Stimulated activated CD8-positive, alpha-beta memory T cell treated with anti-CD3 and anti-CD28 coated beads, Interleukin-7, amount 100 ng/mL, for 24 hours (primary cell): ENCODE data around the gene TTC36.
"Not testable (repeated sequence)": the region's sequence is repeated elsewhere in the genome, so short reads cannot be mapped to it uniquely, and the experiment has no call there.

Experiments used
- DNase-seq: peaks from one replicate; pipeline ENCODE4 v3.0.0-alpha.2; 2020; ENCODE audit warnings: low read depth

TTC36 gene

GRCh38 chr11:118527109-118527508 is at the start of gene TTC36:
TSS of gene TTC36 (plus strand) at chr11:118527474. CDS start at chr11:118527495, 21 bp downstream.
- DNase-seq = no peak

DNA sequence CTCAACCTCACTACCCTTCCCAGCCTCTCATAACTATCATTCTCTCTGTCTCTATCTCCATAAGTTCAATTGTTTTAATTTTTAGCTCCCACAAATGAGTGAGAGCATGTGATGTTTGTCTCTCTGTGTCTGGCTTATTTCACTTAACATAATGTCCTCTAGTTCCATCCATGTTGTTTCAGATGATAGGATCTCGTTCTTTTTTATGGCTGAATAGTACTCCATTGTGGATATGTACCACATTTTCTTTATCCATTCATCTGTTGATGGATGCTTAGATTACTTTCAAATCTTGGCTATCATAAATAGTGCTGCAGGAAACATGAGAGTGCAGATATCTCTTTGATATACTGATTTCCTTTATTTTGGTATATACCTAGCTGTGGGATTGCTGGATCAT is 46.0 kb upstream of the TTC36 start:
- DNase-seq = not testable (repeated sequence)

- no peak for DNase-seq
Measured at GRCh38 chr11:118484405-118484804, 42.9 kb upstream of the TTC36 start.

- no peak for DNase-seq
Measured at GRCh38 chr11:118485273-118485672, 42.0 kb upstream of the TTC36 start.

DNA sequence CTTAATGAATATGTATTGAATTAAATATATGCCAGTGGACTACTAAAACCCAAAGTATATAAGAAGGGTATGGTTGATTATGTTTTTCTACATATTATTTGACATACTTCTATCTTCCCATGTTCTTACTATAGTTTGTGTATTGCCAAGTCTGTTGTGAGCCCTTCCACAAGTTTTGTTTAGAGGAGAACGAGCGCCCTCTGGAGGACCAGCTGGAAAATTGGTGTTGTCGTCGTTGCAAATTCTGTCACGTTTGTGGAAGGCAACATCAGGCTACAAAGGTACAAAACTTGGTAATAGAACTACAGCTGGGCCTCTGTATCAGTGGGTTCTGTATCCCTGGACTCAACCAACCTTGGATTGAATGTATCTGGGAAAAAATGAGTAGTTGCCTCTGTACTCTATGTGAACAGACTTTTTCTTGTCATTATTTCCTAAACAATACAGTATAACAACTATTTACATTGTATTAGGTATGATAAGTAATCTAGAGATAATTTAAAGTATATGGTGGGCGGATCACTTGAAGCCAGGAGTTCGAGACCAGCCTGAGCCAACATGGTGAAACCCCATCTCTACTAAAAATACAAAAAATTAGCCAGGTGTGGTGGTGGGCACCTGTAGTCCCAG is 38.7 kb upstream of the TTC36 start:
- peak; percentile 57 for DNase-seq

DNA sequence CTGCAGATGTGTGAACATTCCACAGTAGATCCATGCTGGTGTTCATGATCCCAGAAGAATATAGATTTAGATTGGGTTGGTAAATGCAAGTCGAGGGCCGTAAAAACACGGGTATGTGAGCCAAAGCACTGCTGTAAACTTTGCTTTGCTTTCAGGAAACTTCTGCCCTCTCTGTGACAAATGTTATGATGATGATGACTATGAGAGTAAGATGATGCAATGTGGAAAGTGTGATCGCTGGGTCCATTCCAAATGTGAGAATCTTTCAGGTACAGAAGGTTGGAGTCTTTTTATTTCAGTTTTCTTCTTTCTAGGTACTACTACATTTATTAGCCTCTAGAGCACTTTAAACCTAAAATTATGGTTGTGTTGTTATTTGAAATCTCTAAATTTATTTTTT is 36.2 kb upstream of the TTC36 start:
- no peak for DNase-seq

- no peak for DNase-seq
Measured at GRCh38 chr11:118497831-118498230, 29.4 kb upstream of the TTC36 start.

DNA sequence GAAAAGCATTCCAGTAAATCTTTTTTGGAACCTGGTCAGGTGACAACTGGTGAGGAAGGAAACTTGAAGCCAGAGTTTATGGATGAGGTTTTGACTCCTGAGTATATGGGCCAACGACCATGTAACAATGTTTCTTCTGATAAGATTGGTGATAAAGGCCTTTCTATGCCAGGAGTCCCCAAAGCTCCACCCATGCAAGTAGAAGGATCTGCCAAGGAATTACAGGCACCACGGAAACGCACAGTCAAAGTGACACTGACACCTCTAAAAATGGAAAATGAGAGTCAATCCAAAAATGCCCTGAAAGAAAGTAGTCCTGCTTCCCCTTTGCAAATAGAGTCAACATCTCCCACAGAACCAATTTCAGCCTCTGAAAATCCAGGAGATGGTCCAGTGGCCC is 24.1 kb upstream of the TTC36 start:
- DNase-seq = no peak

GRCh38 chr11:118511601-118512000 is 15.7 kb upstream of the TTC36 start:
- no peak for DNase-seq

- DNase-seq = no peak
Measured at GRCh38 chr11:118514103-118514502, 13.2 kb upstream of the TTC36 start.

GRCh38 chr11:118519549-118519948 is 7.7 kb upstream of the TTC36 start:
- no peak for DNase-seq

DNA sequence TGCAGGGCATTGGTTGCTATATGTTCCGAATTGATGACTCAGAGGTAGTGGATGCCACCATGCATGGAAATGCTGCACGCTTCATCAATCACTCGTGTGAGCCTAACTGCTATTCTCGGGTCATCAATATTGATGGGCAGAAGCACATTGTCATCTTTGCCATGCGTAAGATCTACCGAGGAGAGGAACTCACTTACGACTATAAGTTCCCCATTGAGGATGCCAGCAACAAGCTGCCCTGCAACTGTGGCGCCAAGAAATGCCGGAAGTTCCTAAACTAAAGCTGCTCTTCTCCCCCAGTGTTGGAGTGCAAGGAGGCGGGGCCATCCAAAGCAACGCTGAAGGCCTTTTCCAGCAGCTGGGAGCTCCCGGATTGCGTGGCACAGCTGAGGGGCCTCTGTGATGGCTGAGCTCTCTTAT is 5.4 kb upstream of the TTC36 start:
- no peak for DNase-seq

DNA sequence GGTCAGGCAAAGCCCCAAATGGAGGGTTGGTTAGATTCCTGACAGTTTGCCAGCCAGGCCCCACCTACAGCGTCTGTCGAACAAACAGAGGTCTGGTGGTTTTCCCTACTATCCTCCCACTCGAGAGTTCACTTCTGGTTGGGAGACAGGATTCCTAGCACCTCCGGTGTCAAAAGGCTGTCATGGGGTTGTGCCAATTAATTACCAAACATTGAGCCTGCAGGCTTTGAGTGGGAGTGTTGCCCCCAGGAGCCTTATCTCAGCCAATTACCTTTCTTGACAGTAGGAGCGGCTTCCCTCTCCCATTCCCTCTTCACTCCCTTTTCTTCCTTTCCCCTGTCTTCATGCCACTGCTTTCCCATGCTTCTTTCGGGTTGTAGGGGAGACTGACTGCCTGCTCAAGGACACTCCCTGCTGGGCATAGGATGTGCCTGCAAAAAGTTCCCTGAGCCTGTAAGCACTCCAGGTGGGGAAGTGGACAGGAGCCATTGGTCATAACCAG is 4.7 kb upstream of the TTC36 start:
- no peak for DNase-seq

- DNase-seq = no peak
Measured at GRCh38 chr11:118524356-118524755, 2.9 kb upstream of the TTC36 start.

GRCh38 chr11:118524757-118525470 is 2.4 kb upstream of the TTC36 start:
- DNase-seq = no peak

GRCh38 chr11:118526688-118527087 is 586 bp upstream of the TTC36 start:
- no peak for DNase-seq

DNA sequence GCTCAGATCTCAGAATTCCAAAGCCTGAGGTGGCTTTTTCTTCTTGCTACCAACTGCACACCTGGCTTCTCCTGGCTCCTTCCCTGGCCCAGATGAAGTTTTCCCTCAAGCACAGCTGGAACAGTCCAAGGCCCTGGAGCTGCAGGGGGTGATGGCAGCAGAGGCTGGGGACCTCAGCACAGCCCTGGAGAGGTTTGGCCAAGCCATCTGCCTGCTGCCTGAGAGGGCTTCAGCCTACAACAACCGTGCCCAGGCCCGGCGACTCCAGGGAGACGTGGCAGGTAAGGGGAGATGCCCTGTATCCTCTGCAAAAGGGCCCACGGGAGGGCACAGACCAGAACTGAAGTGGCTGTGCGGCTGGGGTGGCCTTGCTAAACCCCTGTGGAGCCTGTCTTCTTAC is 1.2 kb downstream of the TTC36 start:
- DNase-seq = no peak

DNA sequence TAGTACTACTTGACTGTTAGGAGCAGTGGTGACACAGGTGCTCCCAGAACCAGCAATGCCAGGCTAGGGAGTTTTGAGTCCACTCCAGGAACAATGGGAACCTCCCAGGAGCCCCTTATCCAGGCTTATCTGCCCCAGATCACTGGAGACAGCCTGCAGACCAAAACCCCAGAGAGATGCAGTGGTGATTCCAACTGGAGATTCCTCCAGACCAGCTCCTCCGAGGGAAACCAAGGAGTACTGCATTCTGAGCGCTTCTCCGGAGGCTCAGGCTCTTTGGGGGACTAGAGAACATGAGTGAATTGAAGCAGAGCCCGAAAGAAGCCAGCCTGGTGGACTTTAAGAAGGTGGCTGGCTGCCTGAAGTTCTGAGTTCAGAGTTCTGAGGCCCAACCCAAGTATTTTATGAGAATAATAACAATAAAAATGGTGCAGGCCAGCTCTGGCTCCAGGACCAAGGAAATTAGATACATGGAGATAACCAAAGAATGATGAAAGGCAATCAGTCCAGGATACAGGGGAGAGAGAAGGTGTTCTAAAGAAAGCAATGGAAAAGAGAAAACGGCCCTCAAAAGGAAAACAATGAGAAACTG is 2.4 kb downstream of the TTC36 start:
- DNase-seq = no peak

- no peak for DNase-seq
Measured at GRCh38 chr11:118530180-118530682, 3.0 kb downstream of the TTC36 start.

DNA sequence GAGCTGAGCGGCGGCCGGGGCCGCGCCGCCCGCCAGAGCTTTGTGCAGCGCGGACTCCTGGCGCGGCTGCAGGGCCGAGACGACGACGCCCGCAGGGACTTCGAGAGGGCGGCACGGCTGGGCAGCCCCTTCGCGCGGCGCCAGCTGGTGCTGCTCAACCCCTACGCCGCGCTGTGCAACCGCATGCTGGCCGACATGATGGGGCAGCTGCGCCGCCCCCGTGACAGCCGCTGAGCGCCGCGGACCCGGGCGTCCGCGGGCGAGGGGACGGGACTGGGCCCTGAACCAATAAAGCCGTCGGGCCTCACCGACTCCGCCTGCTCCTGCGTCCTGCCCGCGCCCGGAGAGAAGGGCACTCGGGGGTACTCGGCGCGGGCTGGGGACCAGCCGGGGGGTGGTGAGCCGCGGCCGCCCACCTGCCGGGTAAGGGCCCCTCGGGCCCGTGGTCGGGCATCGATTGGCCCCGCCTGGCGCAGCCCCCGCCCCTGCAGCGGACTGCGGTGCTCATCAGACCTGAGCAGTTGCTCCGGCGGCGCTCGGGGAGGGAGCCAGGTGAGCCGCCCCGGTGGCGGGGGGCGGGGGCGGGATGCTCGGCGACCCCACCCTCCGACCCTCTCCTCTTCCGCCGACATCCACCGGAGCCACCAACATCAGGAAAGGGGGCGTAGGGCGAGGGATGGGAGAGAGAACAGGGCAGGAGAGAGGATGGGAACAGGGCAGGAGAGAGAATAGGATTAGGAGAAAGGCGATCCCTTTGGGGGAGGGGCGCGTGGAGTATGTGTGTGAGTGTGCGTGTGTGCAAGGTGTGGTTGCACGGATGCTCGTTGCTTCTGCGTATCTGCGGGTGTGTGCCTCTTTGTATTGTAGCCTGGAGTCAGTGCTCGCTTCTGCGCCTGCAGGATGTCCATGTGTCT is 3.7 kb downstream of the TTC36 start, which contains the start of gene TMEM25:
TSS of gene TMEM25 (plus strand) at position 510 of the 914 bp plus-strand sequence. CDS start 610 bp downstream, outside the sequence.
- peak; percentile 39 for DNase-seq

DNA sequence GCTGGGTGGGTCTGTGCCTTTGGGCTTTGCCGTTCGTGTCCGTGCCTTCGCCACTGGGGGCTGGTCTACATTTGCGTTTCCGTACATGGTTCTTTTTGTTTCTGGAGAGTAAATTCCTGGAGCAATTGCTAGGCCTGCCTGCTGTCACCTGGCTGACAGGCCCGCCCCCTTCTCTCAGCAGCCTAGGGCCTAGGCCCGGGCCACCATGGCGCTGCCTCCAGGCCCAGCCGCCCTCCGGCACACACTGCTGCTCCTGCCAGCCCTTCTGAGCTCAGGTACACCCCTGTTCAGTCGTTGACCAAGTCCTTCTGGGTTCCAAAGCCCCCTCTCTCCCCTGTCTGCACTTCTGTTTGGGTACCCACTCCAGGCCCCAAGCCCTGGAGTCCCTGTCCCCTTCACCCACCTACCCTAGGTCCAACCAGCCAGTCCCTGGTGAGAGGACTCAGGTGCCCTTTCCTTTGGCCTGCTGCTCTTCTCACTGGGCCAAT is 4.4 kb downstream of the TTC36 start:
- DNase-seq = no peak

DNA sequence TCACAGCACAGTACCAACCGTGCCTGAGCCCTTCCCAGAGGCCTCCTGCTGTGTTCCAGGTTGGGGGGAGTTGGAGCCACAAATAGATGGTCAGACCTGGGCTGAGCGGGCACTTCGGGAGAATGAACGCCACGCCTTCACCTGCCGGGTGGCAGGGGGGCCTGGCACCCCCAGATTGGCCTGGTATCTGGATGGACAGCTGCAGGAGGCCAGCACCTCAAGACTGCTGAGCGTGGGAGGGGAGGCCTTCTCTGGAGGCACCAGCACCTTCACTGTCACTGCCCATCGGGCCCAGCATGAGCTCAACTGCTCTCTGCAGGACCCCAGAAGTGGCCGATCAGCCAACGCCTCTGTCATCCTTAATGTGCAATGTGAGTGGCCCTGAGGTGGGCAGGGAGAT is 4.8 kb downstream of the TTC36 start:
- no peak for DNase-seq
